WERI-Rb-1 (cell line): ENCODE data around the gene PARD3B.

Source experiments
- DNase-seq: peaks from one replicate; pipeline ENCODE4 v3.0.0-alpha.2; 2020
- H3K27ac ChIP-seq: fragments of 250-450 bp; sonication (Bioruptor Pico); 2 replicates; pipeline ENCODE4 v1.5.1; 2020; ENCODE audit warnings: mild to moderate bottlenecking, moderate library complexity
- H3K27me3 ChIP-seq: fragments of 250-450 bp; sonication (Bioruptor Pico); 2 replicates; pipeline ENCODE4 v1.5.1; 2021; ENCODE audit warnings: mild to moderate bottlenecking, low read depth, moderate library complexity; ENCODE audit not compliant: insufficient read depth, severe bottlenecking
- H3K36me3 ChIP-seq: fragments of 250-450 bp; sonication (Bioruptor Pico); 2 replicates; pipeline ENCODE4 v1.5.1; 2020; ENCODE audit warnings: mild to moderate bottlenecking, moderate library complexity
- H3K4me3 ChIP-seq: 2 replicates; pipeline ENCODE4 v1.5.1; 2011; ENCODE audit warnings: low read depth, mild to moderate bottlenecking, control low read depth, low read length
- H3K9me3 ChIP-seq: fragments of 250-450 bp; sonication (Bioruptor Pico); 2 replicates; pipeline ENCODE4 v1.5.1; 2021; ENCODE audit warnings: mild to moderate bottlenecking, moderate library complexity; ENCODE audit not compliant: severe bottlenecking
- CTCF ChIP-seq: IDR thresholded peaks from 2 replicates; pipeline ENCODE4 v1.5.1; 2011; ENCODE audit warnings: low read depth, mild to moderate bottlenecking, control low read depth, inconsistent platforms, low read length

The PARD3B gene

GRCh38 chr2:205128726-205129125 is 583.5 kb downstream of the PARD3B start:
- Histone ChIP-seq H3K27ac (no peak overlapping the region), H3K36me3 (no peaks in the 10 kb centered on the region), H3K4me3 (no peak overlapping the region), H3K27me3 (no peaks in the 10 kb centered on the region), H3K9me3 (no peaks in the 10 kb centered on the region)
- no peak for DNase-seq
- no peak for TF ChIP-seq CTCF

DNA sequence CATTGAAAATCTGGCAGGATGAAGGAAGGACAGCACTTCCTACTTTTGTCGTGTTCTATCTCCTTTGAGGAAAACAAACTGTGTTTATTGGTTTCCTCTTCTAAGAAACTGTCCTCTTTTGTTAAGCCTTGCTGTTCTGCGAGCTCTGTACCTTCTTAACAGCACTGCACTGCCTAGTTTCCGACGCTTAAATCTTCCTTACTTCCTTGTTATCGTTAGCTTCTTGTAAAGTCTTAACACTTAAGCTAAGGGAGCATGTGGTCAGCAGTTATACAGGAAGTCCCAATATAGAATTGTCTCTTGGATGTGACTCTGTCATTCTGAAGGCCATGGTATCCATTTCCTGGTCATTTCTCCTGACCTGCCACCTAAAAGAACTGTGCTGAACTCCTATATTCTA is 584.3 kb downstream of the PARD3B start:
- no peak for DNase-seq
- Histone ChIP-seq H3K27ac (no peak overlapping the region), H3K9me3 (no peaks in the 10 kb centered on the region), H3K4me3 (no peak overlapping the region), H3K36me3 (no peaks in the 10 kb centered on the region), H3K27me3 (no peaks in the 10 kb centered on the region)
- TF ChIP-seq CTCF = no peak

DNA sequence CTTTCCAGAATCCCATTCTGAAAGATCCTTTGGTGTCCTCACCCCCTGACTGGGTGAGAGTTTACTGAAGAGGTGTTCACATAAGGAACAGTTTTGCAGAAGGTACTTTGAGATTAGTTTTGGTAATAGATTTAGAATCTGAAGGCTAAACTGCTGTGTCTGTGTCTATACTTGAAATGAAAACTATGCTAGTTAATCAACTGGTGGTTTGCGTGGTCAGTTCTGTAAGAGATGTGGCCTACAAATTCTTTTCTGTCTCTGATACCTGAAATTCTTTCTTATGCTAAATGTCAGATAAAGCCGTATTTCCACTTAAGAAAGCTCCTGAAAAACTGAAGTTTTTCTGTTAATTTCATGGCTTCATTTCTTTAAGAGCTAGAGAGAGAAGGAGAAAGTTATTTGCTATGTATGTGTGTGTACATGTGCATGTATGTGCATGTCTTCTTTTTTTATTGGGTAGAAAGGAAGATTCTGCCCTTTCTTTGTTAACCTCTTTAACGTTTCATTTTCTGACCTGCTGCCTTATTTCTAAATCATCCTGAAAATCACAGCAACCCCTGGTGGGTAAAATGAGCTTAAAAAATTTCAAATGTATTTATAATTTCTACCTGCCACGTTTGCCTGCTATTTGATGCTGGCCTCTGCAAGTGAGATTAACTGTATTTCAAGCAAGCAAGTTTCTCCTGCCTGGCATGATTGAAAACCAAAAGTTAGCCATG is 585.0 kb downstream of the PARD3B start:
- no peaks in the 10 kb centered on the region for H3K36me3 ChIP-seq
- H3K9me3 ChIP-seq = no peaks in the 10 kb centered on the region
- no peak overlapping the region for H3K27ac ChIP-seq
- DNase-seq = no peak
- H3K27me3 ChIP-seq = no peaks in the 10 kb centered on the region
- H3K4me3 ChIP-seq = no peak overlapping the region
- no peak for TF ChIP-seq CTCF

DNA sequence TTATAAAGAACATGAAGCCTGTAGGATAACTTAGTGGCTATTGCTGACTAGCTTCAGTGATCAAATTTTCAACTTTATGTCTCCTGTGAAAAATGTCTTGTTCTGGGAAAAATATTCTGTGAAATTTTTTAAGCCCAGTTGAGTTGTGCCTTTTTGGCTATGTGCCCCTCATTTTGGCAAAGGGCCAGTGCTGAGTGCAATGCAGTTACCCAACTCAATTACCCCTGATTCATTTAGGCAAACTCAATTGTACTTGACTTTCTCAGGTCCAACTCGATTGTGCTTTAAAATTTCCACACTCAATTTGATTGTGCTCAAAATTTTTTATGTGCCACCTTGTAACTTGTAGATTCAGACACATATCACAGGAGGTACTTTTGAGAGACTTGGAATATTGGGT is 588.3 kb downstream of the PARD3B start:
- no peaks in the 10 kb centered on the region for H3K27me3 ChIP-seq
- no peak overlapping the region for H3K4me3 ChIP-seq
- H3K27ac ChIP-seq = no peak overlapping the region
- no peak for DNase-seq
- TF ChIP-seq CTCF = no peak
- H3K36me3 ChIP-seq = no peaks in the 10 kb centered on the region
- no peaks in the 10 kb centered on the region for H3K9me3 ChIP-seq

DNA sequence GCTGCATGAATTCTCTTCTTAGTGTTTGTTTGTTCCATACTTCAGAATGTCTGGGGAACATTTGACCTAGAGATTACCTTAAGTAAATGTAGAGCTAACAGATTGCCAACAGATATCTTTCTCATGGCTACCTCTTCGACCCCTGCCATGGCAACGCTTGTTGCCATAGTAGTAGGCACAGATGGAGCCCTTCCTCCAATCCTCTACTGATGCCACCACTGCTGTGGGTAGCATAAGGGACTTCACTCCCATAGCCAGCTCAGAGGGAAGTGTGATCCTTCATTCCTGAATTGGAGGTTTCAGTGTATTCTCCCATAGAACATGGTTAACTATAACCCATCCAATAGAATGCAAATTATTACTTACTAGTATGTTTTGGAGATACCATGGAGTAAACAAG is 593.5 kb downstream of the PARD3B start:
- Histone ChIP-seq H3K27me3 (no peaks in the 10 kb centered on the region), H3K36me3 (no peaks in the 10 kb centered on the region), H3K9me3 (no peaks in the 10 kb centered on the region), H3K4me3 (no peak overlapping the region), H3K27ac (no peak overlapping the region)
- DNase-seq = no peak
- TF ChIP-seq CTCF = no peak
